ENCODE measurements around the gene COQ4. TPM values are rescaled to one million over a fixed set of nuclear protein-coding genes. Genes with fewer than 3 reads are reported as not detected.

The COQ4 gene
- total RNA-seq, 1 experiment from 2014 or later, result 45.8 TPM

DNA sequence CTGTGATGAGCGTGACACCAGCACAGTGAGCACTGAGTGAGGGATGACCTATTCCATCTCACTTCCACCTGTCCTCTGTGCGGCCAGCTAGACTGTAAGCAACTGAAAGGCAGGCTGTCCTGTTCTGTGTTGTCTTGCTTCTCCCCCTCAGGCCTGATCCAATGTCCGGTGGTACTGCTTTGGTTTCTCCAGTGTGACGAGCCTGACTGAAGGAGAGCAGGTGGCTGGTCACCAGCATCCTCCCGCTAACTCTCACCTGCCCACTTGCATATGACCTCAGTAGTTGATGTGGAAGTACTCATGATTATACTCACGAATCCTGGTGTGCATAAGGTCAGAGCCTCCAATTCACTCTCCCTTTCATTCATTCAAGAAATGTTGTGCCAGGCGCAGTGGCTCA, 15.3 kb downstream of the COQ4 start:
- no peak for DNase-seq (ENCODE audit: low read depth, low spot score)

More for the DNA sequence above, 15.3 kb downstream of the COQ4 start:
- peaks cover 0 to 20% of the 10 kb centered on the region in 2 experiments; a peak in 2 of 4 replicates for H3K4me1 ChIP-seq (ENCODE audit: control insufficient read depth in 1 of 2, insufficient read depth in 2 of 2, low read length in 2 of 2)
- H4K20me1 ChIP-seq (ENCODE audit: insufficient read depth), result no peaks in the 10 kb centered on the region
- no peaks in the 10 kb centered on the region for H3K27me3 ChIP-seq (ENCODE audit: insufficient read depth, low read length)
- peaks cover 10% of the 10 kb centered on the region for H3K79me2 ChIP-seq (ENCODE audit: insufficient read depth, low read length)
- intact Hi-C loops (cut with micrococcal nuclease), result no loop called here
- H3K9me2 ChIP-seq (ENCODE audit: insufficient read depth), result no peaks in the 10 kb centered on the region
- CTCF ChIA-PET, result no interaction called here
- POLR2A ChIA-PET, result no interaction called here
- no peak overlapping the region for H3K9ac ChIP-seq (ENCODE audit: low read length)
- H3K4me2 ChIP-seq (ENCODE audit: low read length), result no peak overlapping the region
- no peak for ATAC-seq
- H2AFZ ChIP-seq (ENCODE audit: low read depth, low read length, poor library complexity, severe bottlenecking), result no peak overlapping the region
- no TSS peak for BruUV-seq (replicated peaks)
- no peak overlapping the region for H3K4me3 ChIP-seq (replicated peaks in 1 of 2; ENCODE audit: low read depth in 1 of 2, low read length in 2 of 2)
- TF ChIP-seq CEBPB (IDR thresholded peaks at IDR 0.05; ENCODE audit: low read depth), result no peak
- TF ChIP-seq ZNF274 (IDR thresholded peaks at IDR 0.05; ENCODE audit: low read depth, low read length), result no peak
- no peak for TF ChIP-seq FOSL1 (IDR thresholded peaks at IDR 0.05; ENCODE audit: low read depth)
- no peak for TF ChIP-seq EZH2phosphoT487 (IDR thresholded peaks at IDR 0.05; ENCODE audit: borderline replicate concordance)
- TF ChIP-seq SIN3A (IDR thresholded peaks at IDR 0.05; ENCODE audit: low read depth), result no peak
- TF ChIP-seq, protein P1, sequence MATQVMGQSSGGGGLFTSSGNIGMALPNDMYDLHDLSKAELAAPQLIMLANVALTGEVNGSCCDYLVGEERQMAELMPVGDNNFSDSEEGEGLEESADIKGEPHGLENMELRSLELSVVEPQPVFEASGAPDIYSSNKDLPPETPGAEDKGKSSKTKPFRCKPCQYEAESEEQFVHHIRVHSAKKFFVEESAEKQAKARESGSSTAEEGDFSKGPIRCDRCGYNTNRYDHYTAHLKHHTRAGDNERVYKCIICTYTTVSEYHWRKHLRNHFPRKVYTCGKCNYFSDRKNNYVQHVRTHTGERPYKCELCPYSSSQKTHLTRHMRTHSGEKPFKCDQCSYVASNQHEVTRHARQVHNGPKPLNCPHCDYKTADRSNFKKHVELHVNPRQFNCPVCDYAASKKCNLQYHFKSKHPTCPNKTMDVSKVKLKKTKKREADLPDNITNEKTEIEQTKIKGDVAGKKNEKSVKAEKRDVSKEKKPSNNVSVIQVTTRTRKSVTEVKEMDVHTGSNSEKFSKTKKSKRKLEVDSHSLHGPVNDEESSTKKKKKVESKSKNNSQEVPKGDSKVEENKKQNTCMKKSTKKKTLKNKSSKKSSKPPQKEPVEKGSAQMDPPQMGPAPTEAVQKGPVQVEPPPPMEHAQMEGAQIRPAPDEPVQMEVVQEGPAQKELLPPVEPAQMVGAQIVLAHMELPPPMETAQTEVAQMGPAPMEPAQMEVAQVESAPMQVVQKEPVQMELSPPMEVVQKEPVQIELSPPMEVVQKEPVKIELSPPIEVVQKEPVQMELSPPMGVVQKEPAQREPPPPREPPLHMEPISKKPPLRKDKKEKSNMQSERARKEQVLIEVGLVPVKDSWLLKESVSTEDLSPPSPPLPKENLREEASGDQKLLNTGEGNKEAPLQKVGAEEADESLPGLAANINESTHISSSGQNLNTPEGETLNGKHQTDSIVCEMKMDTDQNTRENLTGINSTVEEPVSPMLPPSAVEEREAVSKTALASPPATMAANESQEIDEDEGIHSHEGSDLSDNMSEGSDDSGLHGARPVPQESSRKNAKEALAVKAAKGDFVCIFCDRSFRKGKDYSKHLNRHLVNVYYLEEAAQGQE (IDR thresholded peaks at IDR 0.05; ENCODE audit: low read depth), result no peak
- no peak for TF ChIP-seq SRF (IDR thresholded peaks at IDR 0.05; ENCODE audit: low read depth)
- no peak for TF ChIP-seq EGR1 (IDR thresholded peaks at IDR 0.05; ENCODE audit: low read depth)
- TF ChIP-seq, protein P2, sequence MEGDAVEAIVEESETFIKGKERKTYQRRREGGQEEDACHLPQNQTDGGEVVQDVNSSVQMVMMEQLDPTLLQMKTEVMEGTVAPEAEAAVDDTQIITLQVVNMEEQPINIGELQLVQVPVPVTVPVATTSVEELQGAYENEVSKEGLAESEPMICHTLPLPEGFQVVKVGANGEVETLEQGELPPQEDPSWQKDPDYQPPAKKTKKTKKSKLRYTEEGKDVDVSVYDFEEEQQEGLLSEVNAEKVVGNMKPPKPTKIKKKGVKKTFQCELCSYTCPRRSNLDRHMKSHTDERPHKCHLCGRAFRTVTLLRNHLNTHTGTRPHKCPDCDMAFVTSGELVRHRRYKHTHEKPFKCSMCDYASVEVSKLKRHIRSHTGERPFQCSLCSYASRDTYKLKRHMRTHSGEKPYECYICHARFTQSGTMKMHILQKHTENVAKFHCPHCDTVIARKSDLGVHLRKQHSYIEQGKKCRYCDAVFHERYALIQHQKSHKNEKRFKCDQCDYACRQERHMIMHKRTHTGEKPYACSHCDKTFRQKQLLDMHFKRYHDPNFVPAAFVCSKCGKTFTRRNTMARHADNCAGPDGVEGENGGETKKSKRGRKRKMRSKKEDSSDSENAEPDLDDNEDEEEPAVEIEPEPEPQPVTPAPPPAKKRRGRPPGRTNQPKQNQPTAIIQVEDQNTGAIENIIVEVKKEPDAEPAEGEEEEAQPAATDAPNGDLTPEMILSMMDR (IDR thresholded peaks at IDR 0.05 in 2 of 3, conservative IDR thresholded peaks at IDR 0.05 in 1 of 3; ENCODE audit: borderline replicate concordance in 1 of 3, insufficient read depth in 1 of 3, low read depth in 2 of 3, low read length in 2 of 3), result no peak
- no peak for TF ChIP-seq CBX3 (IDR thresholded peaks at IDR 0.05; ENCODE audit: low read depth)
- no peak for TF ChIP-seq POLR2AphosphoS5 (IDR thresholded peaks at IDR 0.05; ENCODE audit: low read depth, low read length)
- TF ChIP-seq ELF1 (IDR thresholded peaks at IDR 0.05; ENCODE audit: borderline replicate concordance, low read depth), result no peak
- no peak for TF ChIP-seq TCF7L2 (IDR thresholded peaks at IDR 0.05; ENCODE audit: borderline replicate concordance, extremely low read depth, insufficient read depth, insufficient read length)
- TF ChIP-seq YY1 (IDR thresholded peaks at IDR 0.05; ENCODE audit: extremely low read depth, insufficient replicate concordance, low read depth, low read length), result no peak
- no peak for TF ChIP-seq SP1 (IDR thresholded peaks at IDR 0.05; ENCODE audit: low read depth)
- TF ChIP-seq POLR2A (IDR thresholded peaks at IDR 0.05; ENCODE audit: borderline replicate concordance, extremely low read depth, insufficient read depth, insufficient read length), result no peak
- TF ChIP-seq, protein P3, sequence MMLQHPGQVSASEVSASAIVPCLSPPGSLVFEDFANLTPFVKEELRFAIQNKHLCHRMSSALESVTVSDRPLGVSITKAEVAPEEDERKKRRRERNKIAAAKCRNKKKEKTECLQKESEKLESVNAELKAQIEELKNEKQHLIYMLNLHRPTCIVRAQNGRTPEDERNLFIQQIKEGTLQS (IDR thresholded peaks at IDR 0.05), result no peak
- TF ChIP-seq, protein P4, sequence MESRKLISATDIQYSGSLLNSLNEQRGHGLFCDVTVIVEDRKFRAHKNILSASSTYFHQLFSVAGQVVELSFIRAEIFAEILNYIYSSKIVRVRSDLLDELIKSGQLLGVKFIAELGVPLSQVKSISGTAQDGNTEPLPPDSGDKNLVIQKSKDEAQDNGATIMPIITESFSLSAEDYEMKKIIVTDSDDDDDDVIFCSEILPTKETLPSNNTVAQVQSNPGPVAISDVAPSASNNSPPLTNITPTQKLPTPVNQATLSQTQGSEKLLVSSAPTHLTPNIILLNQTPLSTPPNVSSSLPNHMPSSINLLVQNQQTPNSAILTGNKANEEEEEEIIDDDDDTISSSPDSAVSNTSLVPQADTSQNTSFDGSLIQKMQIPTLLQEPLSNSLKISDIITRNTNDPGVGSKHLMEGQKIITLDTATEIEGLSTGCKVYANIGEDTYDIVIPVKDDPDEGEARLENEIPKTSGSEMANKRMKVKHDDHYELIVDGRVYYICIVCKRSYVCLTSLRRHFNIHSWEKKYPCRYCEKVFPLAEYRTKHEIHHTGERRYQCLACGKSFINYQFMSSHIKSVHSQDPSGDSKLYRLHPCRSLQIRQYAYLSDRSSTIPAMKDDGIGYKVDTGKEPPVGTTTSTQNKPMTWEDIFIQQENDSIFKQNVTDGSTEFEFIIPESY (IDR thresholded peaks at IDR 0.05; ENCODE audit: extremely low read depth, insufficient replicate concordance, low read length), result no peak
- no peak for TF ChIP-seq RAD21 (IDR thresholded peaks at IDR 0.05; ENCODE audit: low read depth)
- TF ChIP-seq EZH2 (IDR thresholded peaks at IDR 0.05), result no peak
- no peaks in the 10 kb centered on the region for H3K9me3 ChIP-seq (ENCODE audit: control insufficient read depth in 1 of 2, insufficient read depth in 1 of 2, low read depth in 1 of 2, low read length in 2 of 2)
- RAD21 ChIA-PET (ENCODE audit: low non-redundant PET in 1 of 2, low total read pairs in 2 of 2, uncharacterized antibody in 2 of 2, unreplicated experiment in 2 of 2), result no interaction called here
- H3K27ac ChIP-seq (ENCODE audit: low read depth, low read length), result no peak overlapping the region
- peaks cover 0 to 2% of the 10 kb centered on the region in 2 experiments; a peak in 3 of 4 replicates for H3K36me3 ChIP-seq (ENCODE audit: control insufficient read depth in 1 of 2, insufficient read depth in 2 of 2, low read length in 2 of 2)

Data from HCT116 (cell line).